Gastrocnemius medialis (tissue), 4 donors: ENCODE measurements around the gene GRIK1.

Experiments used
- POLR2A ChIP-seq, 2 donors: fragments of 450-650 bp; IDR thresholded peaks; one replicate each; pipeline ENCODE4 v1.6.1; 2017; ENCODE audit warnings: antibody characterized with exemption in 2 of 2, mild to moderate bottlenecking in 2 of 2, moderate library complexity in 2 of 2
- TF ChIP-seq, protein P1 (sequence below), 5 experiments: fragments of 450-650 bp in 3 of 5; fragments of 200-600 bp in 2 of 5; sonication (generic) in 2 of 5; IDR thresholded peaks in 4 of 5; conservative IDR thresholded peaks in 1 of 5; 1 replicate in 4 of 5; 2 replicates in 1 of 5; pipeline ENCODE4 v1.5.1; 2016 to 2019; ENCODE audit warnings: antibody characterized with exemption in 5 of 5, mild to moderate bottlenecking in 3 of 5, moderate library complexity in 3 of 5

DNA sequence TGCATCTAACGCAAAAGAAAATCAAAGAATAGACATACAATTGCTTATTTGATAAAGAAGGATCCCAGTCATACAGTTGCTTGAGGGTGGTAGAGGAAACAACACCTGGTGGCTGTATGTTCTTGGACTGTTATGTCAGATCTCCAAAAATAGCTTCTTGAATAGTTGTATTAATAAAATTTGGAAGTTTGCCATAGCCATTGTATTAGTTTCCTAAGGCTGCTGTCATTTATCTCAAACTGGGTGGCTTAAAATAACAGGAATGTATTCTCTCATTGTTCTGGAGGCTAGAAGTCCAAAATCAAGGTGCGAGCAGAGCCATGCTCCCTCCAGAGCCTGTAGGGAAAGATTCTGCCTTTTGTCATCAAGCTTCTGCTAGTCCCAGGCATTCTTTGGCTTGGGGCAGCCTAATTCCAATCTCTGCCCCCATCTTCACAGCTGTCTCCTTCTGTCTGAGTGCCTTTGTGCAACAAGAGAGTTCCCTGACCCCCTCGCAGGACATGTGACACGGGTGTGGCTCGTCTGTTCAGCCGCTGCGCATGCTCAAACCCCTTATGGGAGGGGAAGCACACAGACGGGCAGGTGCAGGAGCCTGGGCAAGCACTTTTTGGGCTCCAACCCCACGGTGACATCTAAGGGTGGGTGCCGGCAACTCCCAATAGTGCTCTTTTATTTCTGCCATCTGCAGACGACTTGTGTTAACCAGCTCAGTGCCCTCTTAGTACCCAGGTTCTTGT is 21.7 kb upstream of the GRIK1 start:
- no peak for TF ChIP-seq POLR2A (IDR thresholded peaks at IDR 0.05)
- TF ChIP-seq, protein P1, sequence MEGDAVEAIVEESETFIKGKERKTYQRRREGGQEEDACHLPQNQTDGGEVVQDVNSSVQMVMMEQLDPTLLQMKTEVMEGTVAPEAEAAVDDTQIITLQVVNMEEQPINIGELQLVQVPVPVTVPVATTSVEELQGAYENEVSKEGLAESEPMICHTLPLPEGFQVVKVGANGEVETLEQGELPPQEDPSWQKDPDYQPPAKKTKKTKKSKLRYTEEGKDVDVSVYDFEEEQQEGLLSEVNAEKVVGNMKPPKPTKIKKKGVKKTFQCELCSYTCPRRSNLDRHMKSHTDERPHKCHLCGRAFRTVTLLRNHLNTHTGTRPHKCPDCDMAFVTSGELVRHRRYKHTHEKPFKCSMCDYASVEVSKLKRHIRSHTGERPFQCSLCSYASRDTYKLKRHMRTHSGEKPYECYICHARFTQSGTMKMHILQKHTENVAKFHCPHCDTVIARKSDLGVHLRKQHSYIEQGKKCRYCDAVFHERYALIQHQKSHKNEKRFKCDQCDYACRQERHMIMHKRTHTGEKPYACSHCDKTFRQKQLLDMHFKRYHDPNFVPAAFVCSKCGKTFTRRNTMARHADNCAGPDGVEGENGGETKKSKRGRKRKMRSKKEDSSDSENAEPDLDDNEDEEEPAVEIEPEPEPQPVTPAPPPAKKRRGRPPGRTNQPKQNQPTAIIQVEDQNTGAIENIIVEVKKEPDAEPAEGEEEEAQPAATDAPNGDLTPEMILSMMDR (IDR thresholded peaks at IDR 0.05 in 4 of 5, conservative IDR thresholded peaks at IDR 0.05 in 1 of 5) = no peak
